ENCODE results near the gene NEURL2.
"Not testable (repeated sequence)": the region's sequence is repeated elsewhere in the genome, so short reads cannot be mapped to it uniquely, and the experiment has no call there.

The NEURL2 gene

DNA sequence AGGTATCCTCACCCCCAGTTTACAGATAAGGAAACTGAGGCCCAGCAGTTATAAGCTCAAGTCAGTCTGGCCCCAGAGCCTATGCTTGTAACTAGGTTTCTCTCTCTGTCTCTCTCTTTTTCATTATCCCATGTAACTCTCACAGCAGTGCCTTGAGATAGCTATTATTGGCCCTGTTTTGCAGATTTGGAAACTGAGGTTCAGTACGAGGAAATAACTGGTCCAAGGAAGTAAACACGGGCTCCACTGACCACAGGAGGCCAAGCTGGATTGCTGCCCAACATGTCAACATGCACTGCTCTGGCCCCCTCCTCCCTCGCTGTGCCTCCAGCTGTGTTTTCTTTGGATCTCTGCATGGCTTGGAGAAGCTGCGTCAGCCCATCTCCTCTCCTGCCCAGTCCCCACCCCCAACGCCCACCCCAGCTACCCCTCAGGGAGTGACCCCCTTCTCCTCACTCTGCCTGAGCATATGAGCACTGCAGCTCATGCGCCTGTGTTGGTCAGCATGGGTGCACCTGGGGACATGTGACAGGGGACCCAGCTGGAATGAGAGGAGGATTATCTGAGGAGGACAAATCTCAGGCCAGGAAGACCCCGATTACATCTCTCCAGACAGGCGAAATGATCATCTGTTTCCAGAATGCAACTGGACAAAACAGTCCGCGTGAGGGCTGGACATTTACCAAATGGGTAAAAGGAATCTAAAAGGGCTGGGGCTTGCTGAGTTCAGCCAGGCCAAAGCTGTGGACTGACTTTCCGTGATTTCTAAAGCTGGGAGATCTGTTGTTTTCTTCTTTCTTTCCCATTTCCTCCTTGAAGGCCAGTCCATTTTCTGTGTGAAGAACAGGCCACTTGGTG, 28.8 kb upstream of the NEURL2 start:
- no peak for DNase-seq (ENCODE audit: low read depth)

DNA sequence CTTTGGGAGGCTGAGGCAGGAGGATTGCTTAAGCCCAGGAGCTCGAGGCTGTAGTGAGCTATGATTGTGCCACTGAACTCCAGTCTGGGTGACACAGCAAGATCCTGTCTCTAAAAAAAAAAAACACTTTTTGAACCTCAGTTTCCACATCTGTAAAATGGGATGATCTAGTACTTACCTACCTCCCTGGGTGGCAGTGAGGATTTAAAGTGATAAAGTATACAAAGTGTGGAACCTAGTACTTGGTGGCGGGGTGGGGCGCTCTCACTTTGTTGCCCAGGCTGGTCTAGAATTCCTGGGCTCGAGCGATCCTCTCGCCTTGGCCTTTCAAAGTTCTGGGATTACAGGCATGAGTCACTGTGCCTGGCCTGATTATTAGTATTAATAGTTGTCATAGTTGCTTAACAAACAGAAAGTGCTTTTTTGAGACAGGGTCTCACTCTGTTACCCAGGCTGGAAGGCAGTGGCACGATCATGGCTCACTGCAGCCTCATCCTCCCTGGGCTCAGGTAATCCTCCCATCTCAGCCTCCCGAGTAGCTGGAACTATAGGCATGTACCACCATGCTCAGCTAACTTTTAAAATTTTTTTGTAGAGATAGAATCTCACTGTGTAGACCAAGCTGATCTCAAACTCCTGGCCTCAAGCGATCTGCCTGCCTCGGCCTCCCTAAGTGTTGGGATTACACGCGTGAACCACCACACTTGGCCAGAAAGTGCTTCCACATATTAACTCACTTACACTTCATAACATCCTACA, 27.9 kb upstream of the NEURL2 start:
- no peak for DNase-seq (ENCODE audit: low read depth)

GRCh38 chr20:45918182-45918737, 27.3 kb upstream of the NEURL2 start:
- no peak for DNase-seq (ENCODE audit: low read depth)

- no peak for DNase-seq (ENCODE audit: low read depth)
Measured at GRCh38 chr20:45917790-45918141, 26.8 kb upstream of the NEURL2 start.

- no peak for DNase-seq (ENCODE audit: low read depth)
Measured at GRCh38 chr20:45913116-45913515, 22.1 kb upstream of the NEURL2 start.

- no peak for DNase-seq (ENCODE audit: low read depth)
Measured at GRCh38 chr20:45912344-45912682, 21.3 kb upstream of the NEURL2 start.

DNA sequence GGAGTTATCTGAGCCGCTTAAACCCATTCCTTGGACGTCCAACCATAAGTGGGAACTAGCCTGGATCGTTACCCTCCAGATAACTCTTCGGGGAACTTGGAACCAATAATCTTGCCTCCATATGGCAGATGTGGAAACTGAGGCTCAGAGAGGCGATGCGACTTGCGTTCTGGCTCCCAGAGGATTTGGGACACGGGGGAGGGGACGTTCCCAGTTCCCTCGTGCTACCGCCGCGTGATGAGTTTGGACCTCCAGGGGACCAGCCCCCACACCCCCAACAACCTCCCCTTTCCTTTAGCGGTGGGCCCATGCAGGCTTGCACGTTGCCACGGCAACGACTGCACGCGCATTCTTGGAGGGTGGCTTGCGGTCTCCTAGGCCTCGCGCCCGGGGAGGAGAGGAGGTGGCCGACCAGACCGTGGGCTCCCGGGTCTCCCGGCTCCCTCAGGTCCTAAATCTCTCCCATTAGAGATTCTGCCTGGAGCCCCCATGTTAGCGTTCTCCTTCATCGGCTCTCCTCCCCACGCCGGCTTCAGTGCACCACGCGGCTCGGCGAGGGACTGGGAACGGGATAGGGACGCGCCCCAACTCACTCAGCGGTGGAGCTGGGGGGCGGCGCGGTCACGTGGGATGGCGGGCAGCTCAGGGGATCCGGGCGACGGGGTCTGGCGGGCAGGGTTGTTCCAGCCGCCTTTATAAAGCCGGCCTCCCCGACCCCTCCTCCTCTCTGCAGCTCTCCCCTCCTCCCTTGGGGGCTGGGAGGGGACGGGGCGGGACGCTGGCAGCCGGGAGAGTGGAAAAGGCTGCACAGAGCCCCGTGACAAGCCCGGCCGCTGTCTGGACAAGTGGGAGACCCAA, 20.7 kb upstream of the NEURL2 start, which contains the start of gene PLTP:
TSS of gene PLTP (minus strand) at position 670 of the 858 bp plus-strand sequence. CDS start 703 bp downstream, outside the sequence.
- no peak for DNase-seq (ENCODE audit: low read depth)

GRCh38 chr20:45910670-45911485, 19.9 kb upstream of the NEURL2 start:
- peak; percentile 79 for DNase-seq (ENCODE audit: low read depth)

DNA sequence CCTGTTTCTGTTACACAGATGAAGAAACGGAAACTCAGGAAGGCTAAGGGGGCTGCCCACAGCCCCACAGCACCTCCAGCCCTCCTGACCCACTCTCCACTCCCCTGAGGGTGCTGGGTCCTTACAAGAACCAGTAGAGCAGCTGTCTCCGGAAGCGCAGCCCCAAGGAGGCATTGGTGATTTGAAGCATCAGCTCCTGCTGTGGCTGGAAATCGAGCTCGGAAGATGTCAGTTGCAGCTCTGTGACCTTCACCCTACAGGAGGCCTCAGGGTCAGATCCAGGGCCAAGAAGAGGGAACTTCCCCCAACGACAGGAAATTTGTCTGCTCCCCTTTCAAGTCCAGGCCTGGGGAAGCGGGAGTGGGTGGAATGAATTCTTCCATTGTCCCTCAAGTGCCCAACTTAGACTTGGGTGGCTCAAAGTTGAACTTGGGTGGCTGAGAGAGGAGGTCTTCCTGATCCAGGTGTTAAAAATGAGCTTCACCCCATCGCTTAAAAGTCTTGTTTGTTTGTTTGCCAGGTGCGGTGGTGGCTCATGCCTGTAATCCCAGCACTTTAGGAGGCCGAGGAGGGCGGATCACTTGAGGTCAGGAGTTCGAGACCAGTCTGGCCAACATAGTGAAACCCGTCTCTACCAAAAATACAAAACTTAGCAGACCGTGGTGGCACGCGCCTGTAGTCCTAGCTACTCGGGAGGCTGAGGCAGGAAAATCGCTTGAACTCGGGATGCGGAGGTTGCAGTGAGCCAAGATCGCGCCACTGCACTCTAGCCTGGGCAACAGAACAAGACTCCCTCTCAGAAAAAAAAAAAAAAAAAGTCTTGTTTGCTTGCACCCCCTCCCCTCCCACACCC, 19.0 kb upstream of the NEURL2 start:
- DNase-seq (ENCODE audit: low read depth): no peak

- no peak for DNase-seq (ENCODE audit: low read depth)
Measured at GRCh38 chr20:45909336-45909808, 18.4 kb upstream of the NEURL2 start.

DNA sequence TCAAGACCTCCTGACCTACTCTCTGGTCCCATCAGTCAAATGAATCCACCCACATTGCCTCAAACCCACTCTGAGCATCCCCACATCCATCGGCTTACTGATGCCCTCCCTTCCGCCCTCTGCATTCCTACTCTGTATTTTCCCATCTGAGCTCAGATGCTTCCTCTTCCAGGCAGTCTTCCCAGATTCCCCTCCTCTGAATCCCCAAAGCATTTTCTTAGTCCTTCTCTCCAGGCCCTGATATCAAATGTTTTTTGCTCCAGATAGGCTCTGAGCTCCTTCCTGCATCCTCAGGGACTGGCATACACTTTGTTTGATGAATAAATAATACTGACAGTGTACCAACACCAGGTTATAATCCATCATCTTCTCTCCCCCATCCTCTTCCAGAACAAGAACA, 17.1 kb upstream of the NEURL2 start:
- no peak for DNase-seq (ENCODE audit: low read depth)

DNA sequence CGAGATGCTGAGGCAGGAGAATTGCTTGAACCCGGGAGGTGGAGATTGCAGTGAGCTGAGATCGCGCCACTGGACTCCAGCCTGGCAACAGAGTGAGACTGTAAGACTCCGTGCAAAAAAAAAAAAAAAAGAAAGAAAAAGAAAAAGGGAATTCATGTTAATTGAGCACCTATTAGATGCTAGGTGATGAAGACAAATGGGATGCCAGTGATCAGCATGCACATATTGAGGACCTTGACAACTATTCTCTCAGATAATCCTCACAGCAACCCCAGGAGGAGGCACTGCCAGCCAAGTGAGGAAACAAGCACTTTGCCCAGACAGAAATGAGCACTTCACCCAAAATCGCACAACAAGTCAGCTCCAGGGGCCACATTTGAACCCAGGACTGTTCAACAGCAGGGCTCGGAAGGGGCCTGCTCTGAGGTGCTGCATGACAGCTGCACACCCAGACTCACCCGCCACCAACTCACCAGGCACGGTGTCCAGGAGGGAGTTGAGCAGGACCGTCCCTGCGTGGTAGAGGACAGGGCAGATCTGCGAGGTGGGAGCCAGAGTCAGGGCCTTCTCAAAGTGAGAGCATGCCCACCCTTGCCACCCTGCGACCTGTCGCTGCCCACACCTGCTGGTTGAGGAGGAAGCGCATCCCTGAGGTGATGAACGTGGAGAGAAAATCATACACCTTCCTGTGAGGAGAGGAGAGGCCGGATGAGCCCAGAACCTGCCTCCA, 16.4 kb upstream of the NEURL2 start:
- no peak for DNase-seq (ENCODE audit: low read depth)

- DNase-seq (ENCODE audit: low read depth): no peak
Measured at GRCh38 chr20:45905505-45906079, 14.6 kb upstream of the NEURL2 start.

GRCh38 chr20:45904583-45905504, 13.8 kb upstream of the NEURL2 start:
- no peak for DNase-seq (ENCODE audit: low read depth)

DNA sequence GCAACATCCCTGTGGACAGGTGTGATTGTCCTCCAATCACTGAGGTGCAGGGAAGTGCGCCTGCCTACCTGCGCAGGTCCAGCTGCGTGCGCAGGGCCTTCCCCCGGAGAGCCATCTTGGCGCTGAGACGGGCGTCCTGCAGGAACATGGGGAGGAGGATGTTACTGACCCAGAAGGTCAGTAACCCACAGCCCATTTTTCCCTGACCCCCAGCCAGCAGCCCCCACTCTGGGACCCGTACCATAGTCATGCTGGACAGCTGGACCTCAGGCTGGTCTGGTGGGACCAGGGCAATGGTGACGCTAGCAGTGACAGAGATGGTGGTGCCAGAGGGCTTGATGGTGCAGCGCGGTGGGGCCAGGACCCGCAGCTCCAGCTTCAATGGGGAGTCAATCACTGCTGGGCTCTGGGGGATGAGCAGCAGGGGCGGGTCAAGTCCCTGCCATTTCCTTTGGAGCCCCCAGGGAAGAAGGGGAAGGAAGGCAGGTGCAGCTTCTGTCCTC, 11.2 kb upstream of the NEURL2 start:
- no peak for DNase-seq (ENCODE audit: low read depth)

- DNase-seq (ENCODE audit: low read depth): not testable (repeated sequence)
Measured at GRCh38 chr20:45901332-45901731, 10.3 kb upstream of the NEURL2 start.

DNA sequence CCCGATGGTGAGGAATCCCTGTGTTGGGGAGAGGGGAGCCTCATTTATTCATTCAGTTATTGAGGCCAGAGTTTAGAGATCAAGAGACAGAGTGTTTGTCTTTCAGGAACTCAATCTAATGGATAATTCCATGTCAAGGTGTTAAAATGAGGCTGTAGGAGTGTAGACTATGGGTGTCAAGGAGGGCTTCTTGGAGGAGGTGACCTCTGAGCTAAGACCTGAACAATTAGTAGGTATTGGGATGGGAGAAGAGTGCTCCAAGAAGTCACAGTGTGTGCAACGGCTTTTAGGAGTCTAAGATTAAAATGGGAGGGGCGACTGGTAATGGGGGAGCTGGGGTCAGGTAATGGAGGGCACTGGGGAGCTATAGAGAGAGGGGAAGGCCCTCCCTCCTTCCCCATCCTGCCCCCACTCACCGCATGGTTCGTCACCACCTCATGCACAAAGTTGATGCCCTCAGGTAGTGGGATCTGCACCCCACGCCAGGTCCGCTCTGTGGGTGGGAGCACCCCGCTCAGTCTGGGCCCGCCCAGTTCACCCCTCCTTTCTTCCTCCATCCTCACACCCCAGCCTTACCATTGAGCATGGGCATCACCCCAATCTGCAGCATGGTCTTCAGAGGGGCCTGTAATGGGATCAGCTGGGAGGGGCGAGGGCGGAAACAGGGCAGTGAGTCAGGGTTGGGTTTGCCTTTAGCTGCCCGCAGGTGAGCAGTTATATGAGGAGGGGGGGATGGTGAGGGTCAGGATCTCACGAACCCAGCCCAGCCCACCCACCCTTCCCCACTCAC, 8.2 kb upstream of the NEURL2 start:
- DNase-seq (ENCODE audit: low read depth): no peak

Data from stimulated activated CD4-positive, alpha-beta T cell treated with anti-CD3 and anti-CD28 coated beads, Interleukin-2, amount 100 ng/mL, for 4 hours (primary cell).